MM.1S (cell line): ENCODE data around the gene MAGI2.

Experiments used
- EZH2 ChIP-seq: fragments of 300-600 bp; sonication (generic); optimal IDR thresholded peaks from 2 replicates; pipeline ENCODE3; 2017; ENCODE audit warnings: low read depth, mild to moderate bottlenecking, antibody characterized with exemption, low read length, mixed read lengths
- TF ChIP-seq, protein P1 (sequence below): fragments of 300-600 bp; sonication (generic); IDR thresholded peaks from 2 replicates; pipeline ENCODE4 v1.5.1; 2016; ENCODE audit warnings: antibody characterized with exemption, low read length, mixed read lengths

DNA sequence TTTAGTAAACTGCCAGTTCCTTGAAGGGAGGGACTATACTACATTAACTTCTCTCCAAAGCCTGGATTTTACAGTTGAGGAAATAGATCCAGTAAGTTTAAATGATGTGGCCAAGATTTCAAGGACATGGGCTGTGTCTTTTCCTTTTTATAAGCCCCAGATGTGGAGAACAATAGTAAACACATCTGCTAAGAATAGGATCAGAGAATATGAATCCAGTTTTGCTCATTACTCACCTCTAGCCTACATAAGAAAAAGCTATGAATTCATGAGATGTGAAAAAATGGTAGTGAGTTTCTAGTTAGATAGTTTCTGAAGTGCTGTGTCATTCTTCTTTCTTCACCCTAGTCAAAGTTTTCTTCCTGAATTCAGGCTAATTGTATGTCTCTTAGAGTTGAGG lies 38.6 kb downstream of the MAGI2 start:
- TF ChIP-seq, protein P1, sequence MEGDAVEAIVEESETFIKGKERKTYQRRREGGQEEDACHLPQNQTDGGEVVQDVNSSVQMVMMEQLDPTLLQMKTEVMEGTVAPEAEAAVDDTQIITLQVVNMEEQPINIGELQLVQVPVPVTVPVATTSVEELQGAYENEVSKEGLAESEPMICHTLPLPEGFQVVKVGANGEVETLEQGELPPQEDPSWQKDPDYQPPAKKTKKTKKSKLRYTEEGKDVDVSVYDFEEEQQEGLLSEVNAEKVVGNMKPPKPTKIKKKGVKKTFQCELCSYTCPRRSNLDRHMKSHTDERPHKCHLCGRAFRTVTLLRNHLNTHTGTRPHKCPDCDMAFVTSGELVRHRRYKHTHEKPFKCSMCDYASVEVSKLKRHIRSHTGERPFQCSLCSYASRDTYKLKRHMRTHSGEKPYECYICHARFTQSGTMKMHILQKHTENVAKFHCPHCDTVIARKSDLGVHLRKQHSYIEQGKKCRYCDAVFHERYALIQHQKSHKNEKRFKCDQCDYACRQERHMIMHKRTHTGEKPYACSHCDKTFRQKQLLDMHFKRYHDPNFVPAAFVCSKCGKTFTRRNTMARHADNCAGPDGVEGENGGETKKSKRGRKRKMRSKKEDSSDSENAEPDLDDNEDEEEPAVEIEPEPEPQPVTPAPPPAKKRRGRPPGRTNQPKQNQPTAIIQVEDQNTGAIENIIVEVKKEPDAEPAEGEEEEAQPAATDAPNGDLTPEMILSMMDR, result no peak
- no peak for TF ChIP-seq EZH2
